Subcutaneous adipose tissue (tissue), 4 donors: ENCODE measurements around the gene KCNIP1. TPM values are rescaled to one million over a fixed set of nuclear protein-coding genes. Genes with fewer than 3 reads are reported as not detected.

Experiments used
- CTCF ChIP-seq: fragments of 450-650 bp; IDR thresholded peaks from one replicate; pipeline ENCODE4 v1.5.1; 2016; ENCODE audit warnings: low read depth, mild to moderate bottlenecking, control low read depth, antibody characterized with exemption, moderate library complexity
- total RNA-seq, 4 donors: library from RNA; depleted of rRNA; stranded (reverse); fragments of >200 nt; gene quantifications; one replicate each; pipeline ENCODE4 v1.1.0, GENCODE V29; 2016

The KCNIP1 gene
- total RNA-seq, 4 donors from 2014 or later, result 6.4 TPM; not detected in 3

- no peak for TF ChIP-seq CTCF
Observed at GRCh38 chr5:170469414-170469813, 34.4 kb upstream of the KCNIP1 start.

GRCh38 chr5:170470275-170470674, 33.5 kb upstream of the KCNIP1 start:
- no peak for TF ChIP-seq CTCF

GRCh38 chr5:170470808-170471404, 32.9 kb upstream of the KCNIP1 start:
- no peak for TF ChIP-seq CTCF

- TF ChIP-seq CTCF, result no peak
Observed at GRCh38 chr5:170471551-170472178, 32.2 kb upstream of the KCNIP1 start.

- TF ChIP-seq CTCF, result no peak
Observed at GRCh38 chr5:170473642-170474041, 30.2 kb upstream of the KCNIP1 start.

- no peak for TF ChIP-seq CTCF
Observed at GRCh38 chr5:170474489-170475274, 29.1 kb upstream of the KCNIP1 start.

GRCh38 chr5:170475294-170476000, 28.4 kb upstream of the KCNIP1 start:
- TF ChIP-seq CTCF, result no peak
